ENCODE data around the gene POU2F1.

GRCh38 chr1:167472752-167473521 lies 252.3 kb downstream of the POU2F1 start:
- TF ChIP-seq YY1 (IDR thresholded peaks at IDR 0.05; ENCODE audit: insufficient read depth, insufficient read length) (no peak), ZNF274 (IDR thresholded peaks at IDR 0.05; ENCODE audit: low read depth, low read length) (no peak), SUZ12 (IDR thresholded peaks at IDR 0.05; ENCODE audit: extremely low read depth, insufficient read depth, insufficient read length) (no peak)
